ENCODE results near the gene RBMS3. TPM values are rescaled to one million over a fixed set of nuclear protein-coding genes. Genes with fewer than 3 reads are reported as not detected.
"Not testable (repeated sequence)": the region's sequence is repeated elsewhere in the genome, so short reads cannot be mapped to it uniquely, and the experiment has no call there.

RBMS3 gene
- total and polyA plus RNA-seq, 5 donors from 2014 or later: 5.2 to 18.8 (median 8.5) TPM

- no peak overlapping the region for H3K27ac Mint-ChIP-seq
- DNase-seq: no peak
- H3K4me3 Mint-ChIP-seq: no peak overlapping the region
- Histone ChIP-seq H3K9me3 (ENCODE audit: control insufficient read depth in 2 of 2, low read length in 2 of 2) (no peaks in the 10 kb centered on the region), H3K4me3 (ENCODE audit: low read depth, low read length) (no peak overlapping the region), H3K27me3 (ENCODE audit: control insufficient read depth, insufficient read depth, low read length) (no peaks in the 10 kb centered on the region), H3K36me3 (ENCODE audit: control insufficient read depth, insufficient read depth, low read length) (no peaks in the 10 kb centered on the region), H3K27ac (ENCODE audit: insufficient read depth, low read length, poor library complexity, severe bottlenecking) (no peak overlapping the region), H3K4me1 (ENCODE audit: control insufficient read depth, insufficient read depth, low read length, poor library complexity, severe bottlenecking) (no peaks in the 10 kb centered on the region)
- H3K4me1 Mint-ChIP-seq: peaks cover 0 to 27% (median 6%) of the 10 kb centered on the region in 4 donors
- ATAC-seq (ENCODE audit: low read depth in 2 of 2): no peak
- H3K27me3 Mint-ChIP-seq: no peaks in the 10 kb centered on the region
- H3K36me3 Mint-ChIP-seq: no peaks in the 10 kb centered on the region
- H3K9me3 Mint-ChIP-seq: no peaks in the 10 kb centered on the region
Observed at GRCh38 chr3:29322586-29322985, 41.7 kb downstream of the RBMS3 start.

- Mint-ChIP-seq H3K27ac (peak overlapping the region in 2 of 3 donors; percentile 39 to 68), H3K27me3 (no peaks in the 10 kb centered on the region), H3K9me3 (no peaks in the 10 kb centered on the region), H3K4me1 (peaks cover 0 to 24% (median 3%) of the 10 kb centered on the region in 4 donors), H3K4me3 (peak overlapping the region in 1 of 4 donors; percentile 70), H3K36me3 (no peaks in the 10 kb centered on the region)
- Histone ChIP-seq H3K27me3 (ENCODE audit: control insufficient read depth, insufficient read depth, low read length) (no peaks in the 10 kb centered on the region), H3K4me1 (ENCODE audit: control insufficient read depth, insufficient read depth, low read length, poor library complexity, severe bottlenecking) (no peaks in the 10 kb centered on the region), H3K4me3 (ENCODE audit: low read depth, low read length) (peak overlapping the region; percentile 45), H3K9me3 (ENCODE audit: control insufficient read depth in 2 of 2, low read length in 2 of 2) (no peaks in the 10 kb centered on the region), H3K27ac (ENCODE audit: insufficient read depth, low read length, poor library complexity, severe bottlenecking) (no peak overlapping the region), H3K36me3 (ENCODE audit: control insufficient read depth, insufficient read depth, low read length) (no peaks in the 10 kb centered on the region)
- DNase-seq (peak in 1 of 3 donors; percentile 32), ATAC-seq (ENCODE audit: low read depth in 2 of 2) (peak in 1 of 2 donors; percentile 47)
Observed at GRCh38 chr3:29324180-29324651, 43.3 kb downstream of the RBMS3 start.

GRCh38 chr3:29326540-29326939 is 45.7 kb downstream of the RBMS3 start:
- not testable (repeated sequence) for H3K27me3 Mint-ChIP-seq; H3K9me3 ChIP-seq (ENCODE audit: control insufficient read depth in 2 of 2, low read length in 2 of 2); H3K27ac ChIP-seq (ENCODE audit: insufficient read depth, low read length, poor library complexity, severe bottlenecking); DNase-seq; ATAC-seq (ENCODE audit: low read depth in 2 of 2); H3K9me3 Mint-ChIP-seq; H3K4me3 ChIP-seq (ENCODE audit: low read depth, low read length); H3K27me3 ChIP-seq (ENCODE audit: control insufficient read depth, insufficient read depth, low read length); H3K27ac Mint-ChIP-seq; H3K4me3 Mint-ChIP-seq; H3K4me1 ChIP-seq (ENCODE audit: control insufficient read depth, insufficient read depth, low read length, poor library complexity, severe bottlenecking); H3K36me3 Mint-ChIP-seq; H3K36me3 ChIP-seq (ENCODE audit: control insufficient read depth, insufficient read depth, low read length)
- peaks cover 0 to 27% (median 3%) of the 10 kb centered on the region in 4 donors for H3K4me1 Mint-ChIP-seq

- Histone ChIP-seq H3K9me3 (ENCODE audit: control insufficient read depth in 2 of 2, low read length in 2 of 2) (no peaks in the 10 kb centered on the region), H3K36me3 (ENCODE audit: control insufficient read depth, insufficient read depth, low read length) (no peaks in the 10 kb centered on the region), H3K27me3 (ENCODE audit: control insufficient read depth, insufficient read depth, low read length) (no peaks in the 10 kb centered on the region), H3K4me3 (ENCODE audit: low read depth, low read length) (no peak overlapping the region), H3K4me1 (ENCODE audit: control insufficient read depth, insufficient read depth, low read length, poor library complexity, severe bottlenecking) (no peaks in the 10 kb centered on the region), H3K27ac (ENCODE audit: insufficient read depth, low read length, poor library complexity, severe bottlenecking) (no peak overlapping the region)
- H3K36me3 Mint-ChIP-seq: no peaks in the 10 kb centered on the region
- no peaks in the 10 kb centered on the region for H3K27me3 Mint-ChIP-seq
- H3K4me3 Mint-ChIP-seq: no peak overlapping the region
- peaks cover 0 to 21% (median 10%) of the 10 kb centered on the region in 4 donors for H3K4me1 Mint-ChIP-seq
- ATAC-seq (ENCODE audit: low read depth in 2 of 2): no peak
- H3K27ac Mint-ChIP-seq: no peak overlapping the region
- H3K9me3 Mint-ChIP-seq: peaks cover 0 to 2% (median 0%) of the 10 kb centered on the region in 7 donors
- DNase-seq: no peak
Observed at GRCh38 chr3:29329986-29330890, 49.4 kb downstream of the RBMS3 start.

- no peaks in the 10 kb centered on the region for H3K4me1 ChIP-seq (ENCODE audit: control insufficient read depth, insufficient read depth, low read length, poor library complexity, severe bottlenecking)
- peaks cover 0 to 2% (median 0%) of the 10 kb centered on the region in 7 donors for H3K9me3 Mint-ChIP-seq
- H3K4me1 Mint-ChIP-seq: peaks cover 0 to 23% (median 10%) of the 10 kb centered on the region in 4 donors
- no peaks in the 10 kb centered on the region for H3K27me3 Mint-ChIP-seq
- H3K4me3 Mint-ChIP-seq: no peak overlapping the region
- H3K27me3 ChIP-seq (ENCODE audit: control insufficient read depth, insufficient read depth, low read length): no peaks in the 10 kb centered on the region
- no peak overlapping the region for H3K4me3 ChIP-seq (ENCODE audit: low read depth, low read length)
- H3K9me3 ChIP-seq (ENCODE audit: control insufficient read depth in 2 of 2, low read length in 2 of 2): no peaks in the 10 kb centered on the region
- DNase-seq (no peak), ATAC-seq (ENCODE audit: low read depth in 2 of 2) (no peak)
- H3K27ac ChIP-seq (ENCODE audit: insufficient read depth, low read length, poor library complexity, severe bottlenecking): no peak overlapping the region
- H3K36me3 Mint-ChIP-seq: no peaks in the 10 kb centered on the region
- no peaks in the 10 kb centered on the region for H3K36me3 ChIP-seq (ENCODE audit: control insufficient read depth, insufficient read depth, low read length)
- H3K27ac Mint-ChIP-seq: no peak overlapping the region
Observed at GRCh38 chr3:29331035-29331434, 50.2 kb downstream of the RBMS3 start.

GRCh38 chr3:29331456-29332194 is 50.8 kb downstream of the RBMS3 start:
- H3K36me3 Mint-ChIP-seq: no peaks in the 10 kb centered on the region
- H3K4me3 Mint-ChIP-seq: no peak overlapping the region
- no peaks in the 10 kb centered on the region for H3K36me3 ChIP-seq (ENCODE audit: control insufficient read depth, insufficient read depth, low read length)

GRCh38 chr3:29332195-29332637 is 51.3 kb downstream of the RBMS3 start:
- Histone ChIP-seq H3K4me1 (ENCODE audit: control insufficient read depth, insufficient read depth, low read length, poor library complexity, severe bottlenecking) (no peaks in the 10 kb centered on the region), H3K27me3 (ENCODE audit: control insufficient read depth, insufficient read depth, low read length) (no peaks in the 10 kb centered on the region), H3K9me3 (ENCODE audit: control insufficient read depth in 2 of 2, low read length in 2 of 2) (no peaks in the 10 kb centered on the region), H3K27ac (ENCODE audit: insufficient read depth, low read length, poor library complexity, severe bottlenecking) (no peak overlapping the region), H3K36me3 (ENCODE audit: control insufficient read depth, insufficient read depth, low read length) (no peaks in the 10 kb centered on the region), H3K4me3 (ENCODE audit: low read depth, low read length) (no peak overlapping the region)
- Mint-ChIP-seq H3K27me3 (no peaks in the 10 kb centered on the region), H3K4me1 (peaks cover 0 to 21% (median 10%) of the 10 kb centered on the region in 4 donors), H3K27ac (no peak overlapping the region), H3K36me3 (no peaks in the 10 kb centered on the region), H3K4me3 (no peak overlapping the region), H3K9me3 (peaks cover 0 to 2% (median 0%) of the 10 kb centered on the region in 7 donors)
- ATAC-seq (ENCODE audit: low read depth in 2 of 2): no peak
- no peak for DNase-seq

More at GRCh38 chr3:29331456-29332194, 50.8 kb downstream of the RBMS3 start:
- no peak overlapping the region for H3K4me3 ChIP-seq (ENCODE audit: low read depth, low read length)
- Mint-ChIP-seq H3K9me3 (peaks cover 0 to 2% (median 0%) of the 10 kb centered on the region in 7 donors), H3K4me1 (peaks cover 0 to 21% (median 10%) of the 10 kb centered on the region in 4 donors), H3K27ac (no peak overlapping the region), H3K27me3 (no peaks in the 10 kb centered on the region)
- H3K4me1 ChIP-seq (ENCODE audit: control insufficient read depth, insufficient read depth, low read length, poor library complexity, severe bottlenecking): no peaks in the 10 kb centered on the region
- no peaks in the 10 kb centered on the region for H3K9me3 ChIP-seq (ENCODE audit: control insufficient read depth in 2 of 2, low read length in 2 of 2)
- H3K27me3 ChIP-seq (ENCODE audit: control insufficient read depth, insufficient read depth, low read length): no peaks in the 10 kb centered on the region
- DNase-seq: no peak
- ATAC-seq (ENCODE audit: low read depth in 2 of 2): no peak
- no peak overlapping the region for H3K27ac ChIP-seq (ENCODE audit: insufficient read depth, low read length, poor library complexity, severe bottlenecking)

Data from CD4-positive, CD25-positive, alpha-beta regulatory T cell (primary cell).